Gastrocnemius medialis (tissue), 4 donors: Measurements from ENCODE around the gene TACR1. TPM values are rescaled to one million over a fixed set of nuclear protein-coding genes. Genes with fewer than 3 reads are reported as not detected.

Experiments
- ATAC-seq, 2 donors: fragments of 150-250 bp; one replicate each; pipeline ENCODE4 v1.9.1; 2016
- DNase-seq, 2 donors: peaks; one replicate each; pipeline ENCODE4 v3.0.0-alpha.2; 2019
- H3K27ac ChIP-seq, 4 donors: fragments of 200-600 bp; sonication (generic); 1 replicate in 1 of 4; 2 replicates in 3 of 4; pipeline ENCODE4 v1.5.1; 2016 to 2018; ENCODE audit warnings: mild to moderate bottlenecking in 2 of 4, moderate library complexity in 1 of 4
- H3K27me3 ChIP-seq, 3 donors: fragments of 200-600 bp; sonication (generic) in 2 of 3; 1 replicate in 1 of 3; 2 replicates in 2 of 3; pipeline versions ENCODE4 v1.5.1 to v1.6.0; 2016 to 2019; ENCODE audit warnings: mild to moderate bottlenecking in 1 of 3, moderate library complexity in 1 of 3
- H3K36me3 ChIP-seq, 2 donors: fragments of 200-600 bp; sonication (generic) in 1 of 2; one replicate each; pipeline ENCODE4 v1.5.1; 2017 to 2018
- H3K4me1 ChIP-seq, 2 donors: fragments of 200-600 bp; sonication (generic) in 1 of 2; one replicate each; pipeline ENCODE4 v1.5.1; 2016 to 2017; ENCODE audit warnings: mild to moderate bottlenecking in 2 of 2
- H3K4me3 ChIP-seq, 4 donors: fragments of 200-600 bp; sonication (generic) in 3 of 4; 1 replicate in 1 of 4; 2 replicates in 3 of 4; pipeline ENCODE4 v1.5.1; 2016 to 2019; ENCODE audit warnings: mild to moderate bottlenecking in 2 of 4
- H3K9me3 ChIP-seq, 3 donors: fragments of 200-600 bp; sonication (generic) in 2 of 3; 1 replicate in 1 of 3; 2 replicates in 2 of 3; pipeline ENCODE4 v1.5.1; 2016 to 2019
- POLR2A ChIP-seq, 2 donors: fragments of 450-650 bp; IDR thresholded peaks; one replicate each; pipeline ENCODE4 v1.6.1; 2017; ENCODE audit warnings: antibody characterized with exemption in 2 of 2, mild to moderate bottlenecking in 2 of 2, moderate library complexity in 2 of 2
- in situ Hi-C, 4 donors: fragments of 200-750 bp; cut with MboI; loops; one replicate each; pipeline versions ENCODE4 v1.15.0 to v1.8.0; 2017; ENCODE audit warnings: low sequenced_read_pairs in 4 of 4
- intact Hi-C: fragments of 100-400 bp; cut with DNase I; formaldehyde crosslinking; loops from one replicate; pipeline ENCODE4 v1.15.1; 2023; ENCODE audit warnings: low total_unique reads
- total RNA-seq, 4 donors: library from RNA; depleted of rRNA; stranded (reverse); fragments of >200 nt; gene quantifications; one replicate each; pipeline versions ENCODE4 v1.1.0 to v1.2.3, GENCODE V29; 2016
- TF ChIP-seq, protein P1 (sequence below), 5 experiments: fragments of 450-650 bp in 3 of 5; fragments of 200-600 bp in 2 of 5; sonication (generic) in 2 of 5; IDR thresholded peaks in 4 of 5; conservative IDR thresholded peaks in 1 of 5; 1 replicate in 4 of 5; 2 replicates in 1 of 5; pipeline ENCODE4 v1.5.1; 2016 to 2019; ENCODE audit warnings: antibody characterized with exemption in 5 of 5, mild to moderate bottlenecking in 3 of 5, moderate library complexity in 3 of 5

The TACR1 gene
- total RNA-seq, 4 donors from 2014 or later, result 0.07 to 0.42 (median 0.19) TPM

DNA sequence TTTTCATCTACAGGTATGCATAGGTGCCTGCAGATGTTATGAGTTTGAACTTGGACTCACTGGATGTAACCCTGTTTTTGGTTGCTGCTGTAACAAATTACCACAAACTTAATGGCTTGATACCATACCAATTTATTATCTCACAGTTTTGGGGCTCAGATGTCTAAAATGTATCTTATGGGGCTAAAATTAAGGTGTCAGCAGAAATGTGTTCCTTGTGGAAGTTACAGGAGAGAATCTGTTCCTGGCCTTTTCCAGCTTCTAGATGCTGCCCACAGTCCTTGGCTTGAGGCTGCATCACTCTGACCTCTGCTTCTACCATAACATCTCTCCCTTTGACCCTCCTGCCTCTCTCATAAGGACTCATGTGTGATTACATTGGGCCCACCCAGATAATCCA lies 193.3 kb downstream of the TACR1 start:
- H3K27ac ChIP-seq, result no peak overlapping the region
- ATAC-seq, result no peak
- in situ Hi-C loops (no loop called here), intact Hi-C loops (no loop called here)
- H3K4me3 ChIP-seq, result no peak overlapping the region
- DNase-seq, result no peak
- H3K36me3 ChIP-seq, result no peaks in the 10 kb centered on the region
- H3K9me3 ChIP-seq, result no peaks in the 10 kb centered on the region
- no peak for TF ChIP-seq POLR2A (IDR thresholded peaks at IDR 0.05)
- TF ChIP-seq, protein P1, sequence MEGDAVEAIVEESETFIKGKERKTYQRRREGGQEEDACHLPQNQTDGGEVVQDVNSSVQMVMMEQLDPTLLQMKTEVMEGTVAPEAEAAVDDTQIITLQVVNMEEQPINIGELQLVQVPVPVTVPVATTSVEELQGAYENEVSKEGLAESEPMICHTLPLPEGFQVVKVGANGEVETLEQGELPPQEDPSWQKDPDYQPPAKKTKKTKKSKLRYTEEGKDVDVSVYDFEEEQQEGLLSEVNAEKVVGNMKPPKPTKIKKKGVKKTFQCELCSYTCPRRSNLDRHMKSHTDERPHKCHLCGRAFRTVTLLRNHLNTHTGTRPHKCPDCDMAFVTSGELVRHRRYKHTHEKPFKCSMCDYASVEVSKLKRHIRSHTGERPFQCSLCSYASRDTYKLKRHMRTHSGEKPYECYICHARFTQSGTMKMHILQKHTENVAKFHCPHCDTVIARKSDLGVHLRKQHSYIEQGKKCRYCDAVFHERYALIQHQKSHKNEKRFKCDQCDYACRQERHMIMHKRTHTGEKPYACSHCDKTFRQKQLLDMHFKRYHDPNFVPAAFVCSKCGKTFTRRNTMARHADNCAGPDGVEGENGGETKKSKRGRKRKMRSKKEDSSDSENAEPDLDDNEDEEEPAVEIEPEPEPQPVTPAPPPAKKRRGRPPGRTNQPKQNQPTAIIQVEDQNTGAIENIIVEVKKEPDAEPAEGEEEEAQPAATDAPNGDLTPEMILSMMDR (IDR thresholded peaks at IDR 0.05 in 4 of 5, conservative IDR thresholded peaks at IDR 0.05 in 1 of 5), result no peak
- H3K27me3 ChIP-seq, result no peaks in the 10 kb centered on the region
- no peaks in the 10 kb centered on the region for H3K4me1 ChIP-seq

DNA sequence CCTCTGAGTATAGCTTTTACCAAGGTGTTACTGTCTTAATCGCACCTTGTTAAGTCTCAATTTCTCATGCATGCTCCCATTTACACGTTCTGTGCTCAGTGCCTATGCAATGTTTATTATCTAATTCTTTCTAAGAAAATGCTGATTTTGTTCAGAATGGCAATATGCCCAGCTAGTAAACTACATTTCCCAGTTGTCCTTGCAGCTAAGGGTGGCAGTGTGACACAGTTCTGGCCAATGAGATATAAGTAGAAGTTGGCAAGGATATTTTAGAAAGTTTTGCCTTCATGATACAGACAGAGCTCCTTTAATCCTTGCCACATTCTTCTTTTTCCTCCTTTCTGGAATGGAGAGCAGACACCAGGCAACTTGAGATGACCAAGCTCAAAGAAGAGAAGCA lies 195.5 kb downstream of the TACR1 start:
- in situ Hi-C loops, result no loop called here
- Histone ChIP-seq H3K27me3 (no peaks in the 10 kb centered on the region), H3K4me3 (no peak overlapping the region), H3K27ac (no peak overlapping the region), H3K36me3 (no peaks in the 10 kb centered on the region), H3K4me1 (no peaks in the 10 kb centered on the region), H3K9me3 (no peaks in the 10 kb centered on the region)
- intact Hi-C loops, result no loop called here
- ATAC-seq (no peak), DNase-seq (no peak)
- TF ChIP-seq, protein P1 (IDR thresholded peaks at IDR 0.05 in 4 of 5, conservative IDR thresholded peaks at IDR 0.05 in 1 of 5), result no peak

DNA sequence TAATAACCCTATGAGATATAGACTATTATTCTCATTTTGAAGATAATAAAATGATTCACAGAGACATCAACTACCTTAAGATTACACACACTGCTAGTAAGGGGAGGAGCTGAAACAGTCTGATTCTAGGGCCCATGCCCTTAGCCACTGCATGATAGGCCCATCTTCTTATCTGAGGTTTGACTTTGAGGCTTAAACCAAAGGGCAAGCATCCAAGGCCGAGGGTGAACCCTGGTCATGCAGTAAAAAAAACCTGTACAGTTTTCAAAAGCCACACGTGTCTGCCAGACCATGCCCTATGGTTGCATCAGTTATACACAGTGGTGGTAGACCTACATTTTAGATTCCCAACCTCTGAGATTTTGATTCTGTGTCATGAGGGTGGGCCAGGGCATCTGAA lies 196.0 kb downstream of the TACR1 start:
- Histone ChIP-seq H3K27ac (no peak overlapping the region), H3K36me3 (no peaks in the 10 kb centered on the region), H3K9me3 (no peaks in the 10 kb centered on the region), H3K4me3 (no peak overlapping the region), H3K27me3 (no peaks in the 10 kb centered on the region), H3K4me1 (no peaks in the 10 kb centered on the region)
- TF ChIP-seq, protein P1 (IDR thresholded peaks at IDR 0.05 in 4 of 5, conservative IDR thresholded peaks at IDR 0.05 in 1 of 5), result no peak
- TF ChIP-seq POLR2A (IDR thresholded peaks at IDR 0.05), result no peak
- no peak for DNase-seq
- no peak for ATAC-seq
- intact Hi-C loops (no loop called here), in situ Hi-C loops (no loop called here)

DNA sequence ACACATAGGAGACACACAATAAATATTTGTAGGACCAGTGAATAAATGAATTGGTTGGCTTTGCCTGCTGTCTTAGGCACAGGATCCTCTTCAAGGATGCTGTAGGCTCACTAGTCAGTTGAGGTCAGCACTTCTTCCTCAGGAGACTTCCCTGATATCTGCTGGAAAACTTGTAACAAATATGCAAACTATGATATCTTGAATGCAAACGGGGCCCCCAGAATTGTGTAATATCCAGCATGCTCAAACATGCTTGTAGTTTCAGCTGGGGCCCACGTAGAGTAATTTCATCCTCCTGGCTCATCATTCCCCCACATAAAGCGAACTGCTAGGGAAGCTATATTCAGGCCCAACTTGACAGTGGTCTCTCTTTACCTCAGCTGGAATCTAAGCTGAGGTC lies 197.3 kb downstream of the TACR1 start:
- no peaks in the 10 kb centered on the region for H3K4me1 ChIP-seq
- H3K9me3 ChIP-seq, result no peaks in the 10 kb centered on the region
- DNase-seq (no peak), ATAC-seq (no peak)
- H3K27me3 ChIP-seq, result no peaks in the 10 kb centered on the region
- in situ Hi-C loops (no loop called here), intact Hi-C loops (no loop called here)
- H3K27ac ChIP-seq, result no peak overlapping the region
- H3K36me3 ChIP-seq, result no peaks in the 10 kb centered on the region
- no peak overlapping the region for H3K4me3 ChIP-seq
- TF ChIP-seq, protein P1 (IDR thresholded peaks at IDR 0.05 in 4 of 5, conservative IDR thresholded peaks at IDR 0.05 in 1 of 5), result no peak
- no peak for TF ChIP-seq POLR2A (IDR thresholded peaks at IDR 0.05)

DNA sequence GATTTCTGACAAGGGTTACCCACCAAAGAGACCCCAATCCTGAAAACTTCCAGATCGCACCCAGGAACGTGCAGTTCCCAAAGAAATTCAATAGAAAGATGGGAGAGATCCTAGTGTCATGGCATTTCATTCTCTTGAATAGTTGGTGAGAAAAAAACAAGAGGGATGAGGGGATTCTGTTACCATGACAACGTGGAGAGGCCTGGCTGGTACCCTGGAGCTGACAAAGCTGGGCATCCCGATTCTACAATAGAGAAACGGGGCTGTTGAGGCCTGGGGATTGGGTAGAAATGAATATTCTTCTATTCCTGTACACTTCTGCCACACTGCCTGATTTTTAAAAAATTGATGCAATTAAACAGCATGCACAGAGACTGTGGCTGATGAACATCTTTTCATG lies 199.9 kb downstream of the TACR1 start:
- in situ Hi-C loops (no loop called here), intact Hi-C loops (no loop called here)
- Histone ChIP-seq H3K27ac (no peak overlapping the region), H3K27me3 (no peaks in the 10 kb centered on the region), H3K36me3 (no peaks in the 10 kb centered on the region), H3K4me1 (no peaks in the 10 kb centered on the region), H3K9me3 (no peaks in the 10 kb centered on the region), H3K4me3 (no peak overlapping the region)
- TF ChIP-seq, protein P1 (IDR thresholded peaks at IDR 0.05 in 4 of 5, conservative IDR thresholded peaks at IDR 0.05 in 1 of 5), result no peak
- TF ChIP-seq POLR2A (IDR thresholded peaks at IDR 0.05), result no peak
- ATAC-seq (no peak), DNase-seq (no peak)
